Testis (tissue), 3 donors: Measurements from ENCODE around the gene C2orf68. TPM values are rescaled to one million over a fixed set of nuclear protein-coding genes. Genes with fewer than 3 reads are reported as not detected.

Experiments used
- DNase-seq: peaks from one replicate; pipeline ENCODE4 v3.0.0-alpha.2; 2019
- H3K27ac ChIP-seq, 2 donors: fragments of 200-600 bp; sonication (generic); one replicate each; pipeline ENCODE4 v1.5.1; 2019
- H3K27me3 ChIP-seq: fragments of 200-600 bp; sonication (generic); one replicate; pipeline ENCODE4 v1.5.1; 2019
- H3K36me3 ChIP-seq: fragments of 200-600 bp; sonication (generic); one replicate; pipeline ENCODE4 v1.5.1; 2017; ENCODE audit warnings: low read depth; ENCODE audit errors: missing control alignments
- H3K4me1 ChIP-seq: fragments of 200-600 bp; sonication (generic); one replicate; pipeline ENCODE4 v1.5.1; 2019
- H3K4me3 ChIP-seq, 2 donors: fragments of 200-600 bp; sonication (generic); one replicate each; pipeline ENCODE4 v1.5.1; 2017 to 2019
- H3K9me3 ChIP-seq: fragments of 200-600 bp; sonication (generic); one replicate; pipeline ENCODE4 v1.5.1; 2017
- POLR2A ChIP-seq: fragments of 450-650 bp; IDR thresholded peaks from one replicate; pipeline ENCODE4 v1.6.1; 2017; ENCODE audit warnings: antibody characterized with exemption, mild to moderate bottlenecking, moderate library complexity
- WGBS, 2 donors: methylation state at CpG; one replicate each; pipeline ENCODE4 v1.1.5; 2018; 5-methylcytosine and 5-hydroxymethylcytosine counted together
- intact Hi-C: fragments of 100-400 bp; cut with DNase I; formaldehyde crosslinking; loops from one replicate; pipeline ENCODE4 v1.15.1; 2023; ENCODE audit warnings: low total_unique reads
- polyA plus RNA-seq: library from polyadenylated mRNA; stranded (reverse); fragments of 350-450 nt; fragmentation: Illumina TruSeq; extraction: RNeasy Lipid Tissue Mini Kit (QIAGEN cat#74804); gene quantifications from one replicate; pipeline ENCODE4 v1.2.3, GENCODE V29; 2014; ENCODE audit warnings: low read depth, low replicate concordance; ENCODE audit not compliant: insufficient read depth
- total RNA-seq, 2 donors: library from RNA; depleted of rRNA; stranded (reverse); fragments of >200 nt; gene quantifications; one replicate each; pipeline ENCODE4 v1.2.3, GENCODE V29; 2016
- TF ChIP-seq, protein P1 (sequence below), 3 experiments: fragments of 450-650 bp in 2 of 3; fragments of 200-600 bp in 1 of 3; sonication (generic) in 1 of 3; IDR thresholded peaks; one replicate each; pipeline ENCODE4 v1.5.1; 2016 to 2019; ENCODE audit warnings: antibody characterized with exemption in 3 of 3, mild to moderate bottlenecking in 2 of 3, moderate library complexity in 1 of 3

C2orf68 gene
- total and polyA plus RNA-seq, 3 donors from 2014 or later: 22.9 to 55.7 (median 37.6) TPM

DNA sequence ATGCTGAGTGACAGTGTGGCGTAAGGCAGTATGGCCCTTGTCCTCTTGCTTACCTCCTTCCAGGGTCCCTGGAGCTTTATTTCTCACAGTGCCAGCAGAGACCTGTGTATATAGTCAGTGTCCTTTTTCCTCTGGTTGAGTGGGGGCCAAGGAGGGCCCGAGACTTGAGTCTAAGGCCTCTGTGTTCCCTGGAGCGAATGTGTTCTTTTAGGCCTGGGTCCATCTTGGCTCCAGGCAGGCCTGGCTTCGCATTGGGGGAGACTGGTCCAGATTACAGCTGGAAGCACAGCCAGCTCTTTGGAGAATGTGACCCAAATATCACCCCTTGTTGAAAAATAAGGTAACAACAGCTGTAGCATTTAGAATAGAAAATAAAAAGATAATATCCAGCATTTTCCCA is 22.7 kb downstream of the C2orf68 start:
- peak; percentile 69 for DNase-seq
- 59 to 83% methylated on average over 4 of the region's 4 CpGs for WGBS, 2 donors
- Histone ChIP-seq H3K4me3 (no peak overlapping the region), H3K4me1 (peaks cover 46% of the 10 kb centered on the region), H3K27ac (peak overlapping the region; percentile 18 to 71), H3K36me3 (no peaks in the 10 kb centered on the region), H3K27me3 (no peaks in the 10 kb centered on the region), H3K9me3 (no peaks in the 10 kb centered on the region)
- intact Hi-C loops: no loop called here
- TF ChIP-seq POLR2A: no peak
- TF ChIP-seq, protein P1, sequence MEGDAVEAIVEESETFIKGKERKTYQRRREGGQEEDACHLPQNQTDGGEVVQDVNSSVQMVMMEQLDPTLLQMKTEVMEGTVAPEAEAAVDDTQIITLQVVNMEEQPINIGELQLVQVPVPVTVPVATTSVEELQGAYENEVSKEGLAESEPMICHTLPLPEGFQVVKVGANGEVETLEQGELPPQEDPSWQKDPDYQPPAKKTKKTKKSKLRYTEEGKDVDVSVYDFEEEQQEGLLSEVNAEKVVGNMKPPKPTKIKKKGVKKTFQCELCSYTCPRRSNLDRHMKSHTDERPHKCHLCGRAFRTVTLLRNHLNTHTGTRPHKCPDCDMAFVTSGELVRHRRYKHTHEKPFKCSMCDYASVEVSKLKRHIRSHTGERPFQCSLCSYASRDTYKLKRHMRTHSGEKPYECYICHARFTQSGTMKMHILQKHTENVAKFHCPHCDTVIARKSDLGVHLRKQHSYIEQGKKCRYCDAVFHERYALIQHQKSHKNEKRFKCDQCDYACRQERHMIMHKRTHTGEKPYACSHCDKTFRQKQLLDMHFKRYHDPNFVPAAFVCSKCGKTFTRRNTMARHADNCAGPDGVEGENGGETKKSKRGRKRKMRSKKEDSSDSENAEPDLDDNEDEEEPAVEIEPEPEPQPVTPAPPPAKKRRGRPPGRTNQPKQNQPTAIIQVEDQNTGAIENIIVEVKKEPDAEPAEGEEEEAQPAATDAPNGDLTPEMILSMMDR (IDR thresholded peaks at IDR 0.05): no peak

DNA sequence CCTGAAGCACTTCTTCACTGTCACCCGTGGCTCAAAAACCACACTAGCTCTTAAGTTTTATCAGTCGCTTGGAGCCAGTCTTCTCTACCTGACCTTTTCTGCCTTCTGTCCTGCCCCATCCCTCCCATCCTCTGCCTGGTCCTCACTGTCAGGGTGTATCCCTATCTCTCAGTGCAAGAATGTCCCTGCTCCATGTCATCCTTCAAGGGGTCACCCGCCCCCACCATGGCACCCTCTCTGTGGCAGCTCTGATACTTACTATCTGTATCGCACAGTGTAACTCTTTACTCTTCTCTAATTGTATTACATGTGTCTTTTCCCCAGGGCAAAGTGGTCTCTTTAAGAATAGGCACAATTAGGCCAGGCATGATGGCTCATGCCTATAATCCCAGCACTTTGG is 23.2 kb downstream of the C2orf68 start:
- Histone ChIP-seq H3K9me3 (no peaks in the 10 kb centered on the region), H3K4me1 (peaks cover 51% of the 10 kb centered on the region), H3K4me3 (no peak overlapping the region), H3K27ac (peak overlapping the region; percentile 18 to 71), H3K36me3 (no peaks in the 10 kb centered on the region), H3K27me3 (no peaks in the 10 kb centered on the region)
- intact Hi-C loops: no loop called here
- DNase-seq: no peak
- TF ChIP-seq, protein P1 (IDR thresholded peaks at IDR 0.05): no peak
- TF ChIP-seq POLR2A: no peak
- 64 to 68% methylated on average over 4 of the region's 4 CpGs for WGBS, 2 donors

DNA sequence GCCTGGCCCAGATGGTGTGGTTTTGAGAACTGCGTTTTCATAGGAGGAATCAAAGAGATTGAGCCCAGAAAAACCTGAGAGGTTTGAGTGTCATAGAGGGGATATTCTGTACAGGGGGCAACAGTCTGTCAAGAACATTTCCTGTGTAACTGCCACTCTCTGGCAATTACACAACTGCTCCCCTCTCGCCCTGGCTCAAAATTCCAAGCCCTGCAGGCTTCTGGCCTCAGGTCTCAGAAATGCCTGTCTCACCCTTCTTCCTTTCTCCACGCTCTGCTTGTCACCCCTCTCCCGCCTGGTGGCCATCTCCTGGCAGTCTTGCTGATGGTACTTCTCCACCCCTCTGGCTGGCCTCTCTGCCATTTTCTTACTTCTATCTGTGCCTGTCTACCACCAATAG is 23.6 kb downstream of the C2orf68 start:
- Histone ChIP-seq H3K27me3 (no peaks in the 10 kb centered on the region), H3K9me3 (no peaks in the 10 kb centered on the region), H3K4me1 (peaks cover 52% of the 10 kb centered on the region), H3K4me3 (no peak overlapping the region), H3K36me3 (no peaks in the 10 kb centered on the region), H3K27ac (peak overlapping the region; percentile 18 to 71)
- TF ChIP-seq POLR2A: no peak
- TF ChIP-seq, protein P1 (IDR thresholded peaks at IDR 0.05): no peak
- 79 to 87% methylated on average over 4 of the region's 4 CpGs for WGBS, 2 donors
- intact Hi-C loops: no loop called here
- no peak for DNase-seq

DNA sequence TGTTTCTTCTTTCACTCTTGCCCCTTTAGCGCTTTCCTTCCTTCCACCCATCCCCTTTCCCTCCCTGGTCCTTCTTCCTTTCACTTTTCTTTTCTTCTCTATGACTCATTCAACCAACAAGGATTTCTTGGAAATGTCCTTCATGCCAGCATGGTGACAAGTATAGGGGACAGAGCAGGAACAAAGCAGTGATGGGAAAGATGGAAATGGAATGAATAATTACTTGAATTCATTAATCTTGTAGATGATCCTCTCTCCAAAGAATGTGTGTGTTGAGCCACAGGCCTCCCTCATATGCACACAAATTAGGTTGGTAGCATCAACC is 26.1 kb downstream of the C2orf68 start:
- intact Hi-C loops: no loop called here
- no peaks in the 10 kb centered on the region for H3K36me3 ChIP-seq
- peak overlapping the region in 1 of 2 donors; percentile 86 for H3K27ac ChIP-seq
- DNase-seq: no peak
- 73 to 75% methylated on average over 1 of the region's 1 CpG for WGBS, 2 donors
- H3K27me3 ChIP-seq: no peaks in the 10 kb centered on the region
- no peak for TF ChIP-seq POLR2A
- TF ChIP-seq, protein P1 (IDR thresholded peaks at IDR 0.05): no peak
- H3K9me3 ChIP-seq: no peaks in the 10 kb centered on the region
- peaks cover 42% of the 10 kb centered on the region for H3K4me1 ChIP-seq
- no peak overlapping the region for H3K4me3 ChIP-seq

DNA sequence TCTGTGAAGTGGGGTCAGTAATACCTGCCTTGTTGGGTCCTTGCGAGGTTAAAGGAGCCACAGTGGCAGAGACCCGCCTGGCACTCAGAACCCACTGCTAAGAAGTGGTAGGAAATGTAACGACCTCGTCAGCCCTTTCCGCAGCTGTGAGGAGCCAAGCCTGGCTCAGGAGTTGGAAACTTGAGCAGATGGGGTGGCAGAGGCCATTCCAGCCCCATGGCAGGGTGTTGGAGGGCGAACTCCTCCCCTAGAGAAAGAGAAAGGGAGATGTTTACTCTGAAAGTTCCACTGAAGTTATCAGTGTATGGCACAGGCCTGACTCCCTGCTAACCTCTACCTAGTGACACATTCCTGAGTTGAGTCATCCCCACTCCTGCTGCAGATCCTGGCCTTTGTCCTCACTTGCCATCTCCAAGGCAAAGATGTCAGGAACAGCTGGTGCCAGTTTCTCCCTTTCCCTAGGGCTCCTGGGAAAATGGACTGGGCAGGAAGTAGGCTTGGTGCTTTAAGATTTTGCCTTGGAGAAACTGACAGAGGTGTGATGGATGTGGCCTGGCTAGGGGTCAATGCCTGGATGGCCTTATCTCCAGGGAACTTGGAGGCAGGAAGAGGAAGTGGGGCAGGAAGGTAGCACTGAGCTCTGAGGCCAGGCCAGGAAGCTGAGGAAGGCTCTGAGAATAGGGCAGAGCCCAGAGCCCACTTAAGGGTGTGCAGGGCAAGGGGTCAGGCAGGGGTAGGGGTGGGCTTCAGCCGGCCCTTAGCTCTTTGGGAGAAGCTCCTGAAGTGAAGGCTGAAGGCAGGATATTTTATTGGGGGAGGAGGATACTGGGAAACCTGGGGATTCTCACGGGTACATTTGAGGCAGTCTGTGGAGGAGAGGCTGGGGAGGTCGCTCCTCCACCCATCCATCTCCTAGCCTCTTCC is 26.7 kb downstream of the C2orf68 start:
- no peak for TF ChIP-seq POLR2A
- TF ChIP-seq, protein P1 (IDR thresholded peaks at IDR 0.05): no peak
- Histone ChIP-seq H3K27ac (peak overlapping the region; percentile 4 to 86), H3K9me3 (no peaks in the 10 kb centered on the region), H3K4me1 (peaks cover 42% of the 10 kb centered on the region), H3K4me3 (peak overlapping the region; percentile 62 to 65), H3K36me3 (no peaks in the 10 kb centered on the region), H3K27me3 (no peaks in the 10 kb centered on the region)
- no peak for DNase-seq
- 30 to 41% methylated on average over 7 to 9 of the region's 9 CpGs for WGBS, 2 donors
- intact Hi-C loops: no loop called here
